Stimulated activated naive CD8-positive, alpha-beta T cell treated with anti-CD3 and anti-CD28 coated beads, Interleukin-15, Interleukin-2, amounts not matched to agents 100 ng/mL and 50 ng/mL, for 24 hours (primary cell): ENCODE data around the gene GPR55.

Experiments used
- H3K27ac Mint-ChIP-seq: one replicate; pipeline ENCODE4 v1.8.0; 2021; ENCODE audit warnings: mild to moderate bottlenecking, mixed read lengths
- H3K27me3 Mint-ChIP-seq: one replicate; pipeline ENCODE4 v1.8.0; 2021; ENCODE audit warnings: mixed read lengths
- H3K36me3 Mint-ChIP-seq: one replicate; pipeline ENCODE4 v1.8.0; 2021; ENCODE audit warnings: low read depth, mixed read lengths
- H3K4me1 Mint-ChIP-seq: one replicate; pipeline ENCODE4 v1.8.0; 2021; ENCODE audit warnings: low read depth, mixed read lengths
- H3K4me3 Mint-ChIP-seq: one replicate; pipeline ENCODE4 v1.8.0; 2021; ENCODE audit warnings: mild to moderate bottlenecking, mixed read lengths
- H3K9me3 Mint-ChIP-seq: one replicate; pipeline ENCODE4 v1.8.0; 2021; ENCODE audit warnings: mixed read lengths

The GPR55 gene

DNA sequence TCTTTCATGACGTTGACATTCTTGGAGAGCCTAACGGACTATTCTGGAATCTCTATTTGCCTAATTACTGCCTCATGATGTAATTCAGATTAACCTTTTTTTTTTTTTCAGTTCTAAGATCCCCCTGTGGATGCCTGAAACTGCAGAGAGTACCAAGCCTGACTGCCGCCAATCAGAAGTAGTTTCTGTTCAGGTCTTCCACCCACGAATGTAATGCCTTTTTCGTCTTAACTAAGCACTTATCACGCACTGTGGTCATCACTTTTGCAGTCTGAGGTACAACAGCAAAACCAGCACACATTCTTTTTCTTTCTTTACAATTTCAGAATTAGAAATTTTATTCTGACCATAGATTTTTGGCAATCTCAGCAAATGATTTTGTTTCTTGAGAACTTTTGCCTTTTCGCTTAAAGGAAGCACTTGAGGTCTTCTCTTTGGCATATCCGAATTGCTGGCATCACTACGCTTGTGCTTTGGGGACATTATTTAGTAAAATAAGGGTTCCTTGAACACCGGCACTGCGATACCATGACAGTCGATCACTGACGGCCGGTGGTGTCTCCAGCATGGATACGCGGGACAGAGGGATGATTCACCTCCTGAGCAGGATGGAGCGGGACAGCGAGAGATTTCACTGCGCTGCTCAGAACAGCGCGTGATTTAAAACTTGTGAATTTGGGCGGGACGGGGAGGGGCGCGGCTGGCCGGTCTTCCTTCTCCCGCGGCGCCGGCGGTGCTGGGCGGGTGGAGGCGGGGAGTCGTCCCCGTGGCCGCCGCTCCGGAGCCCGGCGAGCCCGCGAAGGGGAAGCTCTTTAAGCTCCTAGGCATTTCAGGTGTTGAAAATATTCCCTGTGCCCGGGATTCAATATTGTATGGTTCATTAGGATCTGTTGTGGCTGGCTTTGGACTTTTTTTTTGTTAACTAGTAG, 32.0 kb upstream of the GPR55 start:
- Mint-ChIP-seq H3K4me3 (peak overlapping the region; percentile 84), H3K36me3 (no peaks in the 10 kb centered on the region), H3K27me3 (peaks cover 49% of the 10 kb centered on the region), H3K9me3 (no peaks in the 10 kb centered on the region), H3K4me1 (peaks cover 58% of the 10 kb centered on the region), H3K27ac (peak overlapping the region; percentile 91)

DNA sequence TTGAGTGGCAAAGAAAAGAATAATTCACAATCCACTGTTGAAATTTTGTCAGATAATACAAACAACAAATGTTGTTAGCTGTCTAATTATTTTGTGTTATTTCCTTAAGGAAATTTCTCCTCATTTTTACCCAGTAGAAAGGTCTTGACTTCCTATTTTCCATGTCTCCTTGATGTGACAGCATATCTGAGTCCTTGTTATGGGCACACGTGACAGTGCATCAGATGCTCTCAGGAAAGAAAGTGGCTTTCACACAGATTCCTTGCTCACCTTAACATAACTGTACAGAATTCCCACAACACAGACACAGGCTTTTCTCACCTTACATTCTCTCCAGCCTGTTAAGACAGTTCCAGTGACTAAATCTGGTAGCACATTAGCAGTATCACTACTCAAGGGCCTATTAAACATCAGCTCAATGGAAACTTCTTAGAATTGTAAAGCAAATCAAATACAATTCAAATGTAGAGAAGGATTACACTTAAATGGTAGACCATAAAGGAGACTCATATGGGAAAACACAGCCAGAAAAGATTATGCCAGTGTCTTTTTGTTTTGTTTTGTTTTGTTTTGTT, 30.2 kb upstream of the GPR55 start:
- Mint-ChIP-seq H3K27ac (no peak overlapping the region), H3K36me3 (no peaks in the 10 kb centered on the region), H3K4me3 (no peak overlapping the region), H3K27me3 (peaks cover 32% of the 10 kb centered on the region), H3K4me1 (peaks cover 69% of the 10 kb centered on the region), H3K9me3 (no peaks in the 10 kb centered on the region)

DNA sequence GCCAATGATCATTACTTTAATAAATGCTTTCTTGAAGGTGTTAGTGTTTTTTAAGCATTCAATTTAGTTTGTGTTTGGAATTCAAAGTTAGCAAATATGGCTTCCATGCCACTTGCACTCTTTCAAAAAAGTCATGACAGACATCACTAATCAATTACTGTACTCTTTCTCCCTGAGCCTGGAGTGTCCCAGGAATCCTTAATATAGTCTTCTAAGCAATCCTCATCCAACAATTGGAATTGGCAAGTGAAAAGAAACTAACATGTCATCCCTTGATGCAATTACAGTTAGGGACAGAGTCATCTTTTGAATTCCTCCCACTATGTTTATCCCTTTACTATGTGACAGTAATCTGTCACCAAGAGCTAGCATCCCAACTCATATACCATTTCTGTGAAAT, 29.7 kb upstream of the GPR55 start:
- Mint-ChIP-seq H3K4me1 (peaks cover 74% of the 10 kb centered on the region), H3K27me3 (peaks cover 29% of the 10 kb centered on the region), H3K27ac (no peak overlapping the region), H3K9me3 (no peaks in the 10 kb centered on the region), H3K36me3 (no peaks in the 10 kb centered on the region), H3K4me3 (no peak overlapping the region)

DNA sequence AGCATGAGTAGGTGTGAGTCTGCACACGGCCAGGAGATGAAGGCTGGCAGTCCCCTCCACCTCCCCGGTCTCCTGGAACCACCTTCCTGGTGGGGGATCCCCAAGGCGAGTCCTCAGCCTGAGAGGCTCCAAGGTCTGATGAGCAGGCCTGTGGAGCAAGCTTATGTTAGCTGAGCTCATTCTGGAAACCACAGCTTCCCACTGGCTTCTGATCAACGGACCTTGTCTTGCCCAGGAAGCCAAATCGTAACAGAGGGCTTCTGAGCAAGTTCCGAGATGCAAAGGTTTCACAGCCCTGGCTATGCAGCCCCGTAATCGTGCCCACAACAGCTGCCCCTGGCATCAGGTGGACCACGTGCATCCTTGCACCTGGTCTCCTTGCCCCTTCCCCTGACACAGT, 28.8 kb upstream of the GPR55 start:
- no peaks in the 10 kb centered on the region for H3K36me3 Mint-ChIP-seq
- no peaks in the 10 kb centered on the region for H3K9me3 Mint-ChIP-seq
- no peak overlapping the region for H3K27ac Mint-ChIP-seq
- H3K4me1 Mint-ChIP-seq, result peaks cover 76% of the 10 kb centered on the region
- peaks cover 22% of the 10 kb centered on the region for H3K27me3 Mint-ChIP-seq
- no peak overlapping the region for H3K4me3 Mint-ChIP-seq

DNA sequence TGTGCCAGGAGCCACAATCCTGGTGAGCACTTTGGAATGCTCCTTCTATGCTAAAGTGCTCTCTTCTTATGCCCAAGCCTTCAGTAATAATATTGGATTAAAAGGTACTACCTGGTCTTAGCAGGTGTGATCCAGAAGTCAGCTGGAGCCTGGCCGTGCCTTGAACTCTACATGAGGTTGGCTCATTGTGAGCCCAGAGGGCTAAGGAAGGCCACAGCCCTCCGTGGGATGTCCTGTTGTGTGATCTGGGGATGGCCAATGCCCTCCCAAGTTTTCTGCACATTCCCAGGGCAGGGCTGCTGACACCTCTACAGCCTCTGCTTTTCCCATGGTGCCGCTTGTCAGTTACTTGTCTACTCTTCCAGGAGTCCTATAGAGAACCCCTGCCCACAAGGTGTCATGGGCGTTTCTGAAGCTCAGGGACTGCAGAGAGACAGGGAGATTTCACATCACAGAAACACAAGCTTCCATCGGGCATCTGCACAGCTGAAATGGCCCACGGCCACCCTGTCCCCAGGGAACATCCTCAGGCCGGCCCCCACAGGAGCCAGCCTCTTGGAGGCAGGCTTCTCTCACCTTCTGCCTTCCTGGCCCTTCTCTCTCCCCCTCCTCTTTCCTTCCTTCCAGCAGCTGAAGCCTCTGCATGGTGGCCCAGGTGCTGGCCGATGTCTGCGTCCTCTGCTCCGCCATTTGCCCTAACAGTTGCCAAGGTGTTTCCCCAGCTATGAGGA, 27.3 kb upstream of the GPR55 start:
- no peaks in the 10 kb centered on the region for H3K9me3 Mint-ChIP-seq
- peaks cover 10% of the 10 kb centered on the region for H3K27me3 Mint-ChIP-seq
- H3K36me3 Mint-ChIP-seq, result no peaks in the 10 kb centered on the region
- peaks cover 69% of the 10 kb centered on the region for H3K4me1 Mint-ChIP-seq
- H3K27ac Mint-ChIP-seq, result no peak overlapping the region
- H3K4me3 Mint-ChIP-seq, result no peak overlapping the region

DNA sequence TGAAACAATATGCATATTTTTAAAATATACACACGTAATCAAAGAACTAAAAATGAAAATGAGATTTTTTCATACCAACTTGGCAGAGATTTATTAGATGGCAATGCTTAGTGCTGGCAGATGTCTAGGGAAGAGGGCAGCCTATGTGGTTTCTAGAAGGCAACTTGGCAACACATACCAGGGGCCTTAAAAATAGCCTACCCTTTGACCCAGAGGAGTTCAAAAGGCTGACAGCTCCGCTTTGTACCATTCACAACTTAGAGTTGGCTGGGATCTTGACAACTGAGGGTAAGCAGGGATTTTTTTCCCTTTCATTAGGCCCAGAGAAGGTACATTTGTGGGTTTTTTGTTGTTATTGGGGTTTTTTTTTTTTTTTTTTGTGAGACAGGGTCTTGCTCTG, 26.4 kb upstream of the GPR55 start:
- Mint-ChIP-seq H3K27me3 (peaks cover 7% of the 10 kb centered on the region), H3K27ac (no peak overlapping the region), H3K4me3 (no peak overlapping the region), H3K9me3 (no peaks in the 10 kb centered on the region), H3K4me1 (peaks cover 66% of the 10 kb centered on the region), H3K36me3 (no peaks in the 10 kb centered on the region)

DNA sequence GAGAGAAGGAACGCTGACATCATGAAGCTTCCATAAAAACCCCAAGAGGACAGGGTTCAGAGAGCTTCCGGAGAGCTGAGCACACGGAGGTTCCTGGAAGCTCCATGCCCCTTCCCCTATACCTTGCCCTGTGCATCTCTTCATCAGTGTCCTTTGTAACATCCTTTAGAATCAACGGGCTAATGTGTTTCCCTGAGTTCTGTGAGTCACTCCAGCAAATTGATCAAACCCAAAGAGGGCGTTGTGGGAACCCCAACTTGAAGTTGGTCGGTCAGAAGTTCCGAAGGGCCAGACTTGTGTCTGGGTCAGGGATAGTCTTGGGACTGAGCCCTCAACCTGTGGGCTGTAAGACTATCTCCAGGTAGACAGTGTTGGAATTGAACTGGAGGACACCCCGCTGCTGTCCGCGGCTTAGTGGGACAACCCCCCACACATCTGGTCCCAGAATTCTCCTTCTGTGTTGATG, 25.9 kb upstream of the GPR55 start:
- Mint-ChIP-seq H3K27me3 (peaks cover 7% of the 10 kb centered on the region), H3K9me3 (no peaks in the 10 kb centered on the region), H3K4me3 (no peak overlapping the region), H3K4me1 (peaks cover 70% of the 10 kb centered on the region), H3K27ac (peak overlapping the region; percentile 4), H3K36me3 (no peaks in the 10 kb centered on the region)

DNA sequence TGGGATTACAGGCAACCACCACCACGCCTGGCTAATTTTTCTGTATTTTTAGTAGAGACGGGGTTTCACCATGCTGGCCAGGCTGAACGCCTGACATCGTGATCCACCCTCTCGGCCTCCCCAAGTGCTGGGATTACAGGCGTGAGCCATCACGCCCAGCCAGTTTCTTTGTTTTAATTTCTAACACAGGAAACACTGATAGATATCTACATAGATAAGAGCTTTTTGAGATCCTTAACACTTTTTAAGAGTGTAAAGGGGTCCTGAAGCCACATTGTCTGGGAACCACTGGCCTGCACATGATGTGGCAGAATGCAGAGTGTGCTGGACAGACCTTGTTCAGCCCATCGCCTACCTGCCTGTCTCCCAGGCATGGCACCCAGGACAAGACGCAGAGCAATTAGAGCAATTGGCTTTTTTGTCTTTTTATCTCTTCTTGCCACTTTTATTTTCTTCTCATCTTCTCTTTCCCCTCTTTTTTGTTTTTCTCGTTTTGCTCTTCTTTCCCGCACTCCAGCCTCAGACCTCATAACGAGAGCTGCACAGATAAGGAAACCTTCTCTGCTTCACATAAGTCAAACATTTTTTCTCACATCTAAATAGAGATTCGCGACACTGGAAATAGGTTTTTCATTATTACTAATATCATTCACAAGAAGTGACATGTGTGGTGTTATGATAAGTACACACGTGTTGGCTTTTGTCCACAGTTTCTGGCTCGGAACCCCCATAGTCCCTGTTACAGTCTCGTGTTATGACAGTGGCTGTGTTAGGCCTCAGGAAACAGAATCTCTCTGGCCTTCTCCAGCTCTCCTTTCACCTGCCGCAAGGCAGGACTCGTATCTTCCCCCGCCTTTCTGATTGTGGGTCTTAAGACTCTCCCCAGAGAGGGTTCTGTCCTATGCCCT, 25.2 kb upstream of the GPR55 start:
- H3K27ac Mint-ChIP-seq, result peak overlapping the region; percentile 33
- peaks cover 6% of the 10 kb centered on the region for H3K27me3 Mint-ChIP-seq
- no peaks in the 10 kb centered on the region for H3K36me3 Mint-ChIP-seq
- no peaks in the 10 kb centered on the region for H3K9me3 Mint-ChIP-seq
- H3K4me3 Mint-ChIP-seq, result no peak overlapping the region
- peaks cover 67% of the 10 kb centered on the region for H3K4me1 Mint-ChIP-seq

DNA sequence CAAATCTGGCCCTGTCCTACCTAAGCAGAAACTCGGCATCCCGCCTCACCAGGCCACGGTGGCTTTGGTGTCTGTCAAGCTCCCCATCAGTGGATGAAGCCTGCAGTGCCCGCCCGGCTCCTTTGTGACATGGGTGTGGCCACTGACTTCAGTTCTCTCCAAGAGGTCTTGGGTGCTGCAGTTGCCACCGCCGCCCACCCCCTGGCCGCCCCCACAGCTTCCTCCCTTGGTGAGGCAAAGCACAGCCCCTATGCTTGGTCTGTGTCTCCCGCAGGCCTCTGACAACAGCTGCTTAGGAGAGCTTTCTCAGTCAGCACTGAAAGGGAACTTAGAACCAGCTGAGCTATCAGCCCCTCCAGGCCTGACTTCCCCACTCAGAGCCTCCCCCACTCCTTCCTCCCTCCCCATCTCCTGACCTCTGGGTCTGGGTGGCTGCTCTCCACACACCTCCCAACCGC, 22.9 kb upstream of the GPR55 start:
- H3K4me1 Mint-ChIP-seq, result peaks cover 67% of the 10 kb centered on the region
- H3K4me3 Mint-ChIP-seq, result no peak overlapping the region
- H3K27ac Mint-ChIP-seq, result no peak overlapping the region
- H3K36me3 Mint-ChIP-seq, result no peaks in the 10 kb centered on the region
- H3K9me3 Mint-ChIP-seq, result no peaks in the 10 kb centered on the region
- H3K27me3 Mint-ChIP-seq, result peaks cover 3% of the 10 kb centered on the region

DNA sequence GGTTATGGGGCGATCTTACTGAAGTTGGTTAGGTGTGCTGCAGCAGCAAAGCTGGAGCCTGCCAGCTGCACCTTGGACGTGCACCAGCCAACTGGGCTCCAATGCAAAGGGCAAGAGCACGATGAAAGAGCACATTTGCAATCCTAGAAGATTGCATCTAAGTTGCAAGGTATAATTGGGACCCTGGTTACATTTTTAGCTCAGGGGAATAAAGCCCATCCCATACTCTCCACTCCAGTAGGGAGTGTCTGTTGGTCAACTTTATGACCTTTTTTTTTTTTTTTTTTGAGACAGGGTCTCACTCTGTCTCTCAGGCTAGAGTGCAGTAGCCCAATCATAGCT, 22.2 kb upstream of the GPR55 start:
- H3K9me3 Mint-ChIP-seq, result no peaks in the 10 kb centered on the region
- H3K4me3 Mint-ChIP-seq, result no peak overlapping the region
- H3K27ac Mint-ChIP-seq, result no peak overlapping the region

DNA sequence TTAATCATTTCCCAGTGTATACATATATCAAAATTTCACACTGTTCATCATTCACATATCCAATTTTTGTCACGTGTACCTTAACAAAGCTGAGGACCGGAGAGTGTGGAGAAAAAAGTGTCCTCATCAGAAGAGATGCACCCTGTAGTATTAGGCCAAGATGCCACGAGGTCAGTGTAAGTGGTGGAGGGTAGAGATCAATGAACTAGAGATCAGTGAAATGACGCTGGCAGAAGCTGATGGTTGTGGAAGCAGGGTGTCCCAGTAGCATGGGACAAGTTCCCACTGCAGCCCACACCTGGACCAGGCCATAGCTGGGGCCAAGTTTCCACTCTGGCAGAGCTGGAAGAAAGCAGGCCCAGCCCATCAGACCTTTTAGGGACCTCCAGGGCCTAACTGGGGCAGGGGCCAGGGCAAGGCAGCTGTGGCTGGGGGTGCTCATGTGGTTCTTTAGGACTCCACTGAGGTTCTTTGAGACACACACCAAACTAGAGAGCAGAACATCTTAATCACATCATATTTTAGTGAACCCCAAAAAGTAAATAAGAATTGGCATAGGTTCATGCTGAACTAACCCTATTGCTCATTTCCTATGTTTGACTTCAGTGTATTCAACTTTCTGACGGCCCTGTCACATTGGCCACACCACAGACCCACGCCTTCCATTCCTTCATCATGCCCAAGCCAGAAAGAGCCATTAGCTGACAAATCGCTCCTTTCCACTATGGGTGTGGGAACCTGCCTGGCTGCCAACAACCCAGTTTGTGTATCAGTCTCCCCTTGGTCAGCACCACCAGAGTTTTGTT, 21.6 kb upstream of the GPR55 start:
- peak overlapping the region; percentile 21 for H3K4me3 Mint-ChIP-seq
- H3K36me3 Mint-ChIP-seq, result no peaks in the 10 kb centered on the region
- no peaks in the 10 kb centered on the region for H3K9me3 Mint-ChIP-seq
- H3K27me3 Mint-ChIP-seq, result peaks cover 10% of the 10 kb centered on the region
- peaks cover 69% of the 10 kb centered on the region for H3K4me1 Mint-ChIP-seq
- no peak overlapping the region for H3K27ac Mint-ChIP-seq

More for the DNA sequence above, 22.2 kb upstream of the GPR55 start:
- Mint-ChIP-seq H3K36me3 (no peaks in the 10 kb centered on the region), H3K27me3 (peaks cover 6% of the 10 kb centered on the region), H3K4me1 (peaks cover 69% of the 10 kb centered on the region)

DNA sequence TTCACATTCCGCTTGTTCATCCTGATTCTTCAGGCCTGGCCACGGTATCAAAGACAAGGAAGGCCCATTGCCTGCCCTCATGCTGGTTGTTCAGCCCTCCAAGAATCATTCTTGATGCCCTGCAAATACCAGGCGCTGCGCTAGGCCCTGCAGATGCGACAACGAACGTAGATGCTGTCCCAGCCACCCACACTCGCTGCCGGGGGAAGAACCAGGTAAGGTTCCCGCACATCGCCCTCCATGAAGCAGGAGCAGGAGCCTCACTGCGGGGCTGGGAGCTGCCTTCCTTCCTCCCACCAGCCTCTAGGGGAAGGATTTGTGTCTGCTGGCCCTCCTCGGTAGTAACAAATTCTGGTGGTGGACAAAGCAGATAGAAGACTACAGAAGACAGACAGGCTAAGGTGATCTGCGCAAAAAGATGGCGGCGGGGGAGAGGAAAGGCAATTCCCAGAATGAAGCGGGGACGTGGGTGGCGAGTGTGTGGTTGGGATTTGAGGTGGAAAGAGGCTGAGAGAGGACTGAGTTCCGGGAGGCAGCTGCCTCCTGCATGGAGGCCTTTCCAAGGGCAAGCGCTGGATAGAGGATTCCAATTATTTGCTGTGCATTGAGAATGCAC, 19.8 kb upstream of the GPR55 start:
- peak overlapping the region; percentile 67 for H3K27ac Mint-ChIP-seq
- peaks cover 10% of the 10 kb centered on the region for H3K27me3 Mint-ChIP-seq
- no peaks in the 10 kb centered on the region for H3K36me3 Mint-ChIP-seq
- H3K9me3 Mint-ChIP-seq, result no peaks in the 10 kb centered on the region
- peak overlapping the region; percentile 74 for H3K4me3 Mint-ChIP-seq
- peaks cover 54% of the 10 kb centered on the region for H3K4me1 Mint-ChIP-seq

DNA sequence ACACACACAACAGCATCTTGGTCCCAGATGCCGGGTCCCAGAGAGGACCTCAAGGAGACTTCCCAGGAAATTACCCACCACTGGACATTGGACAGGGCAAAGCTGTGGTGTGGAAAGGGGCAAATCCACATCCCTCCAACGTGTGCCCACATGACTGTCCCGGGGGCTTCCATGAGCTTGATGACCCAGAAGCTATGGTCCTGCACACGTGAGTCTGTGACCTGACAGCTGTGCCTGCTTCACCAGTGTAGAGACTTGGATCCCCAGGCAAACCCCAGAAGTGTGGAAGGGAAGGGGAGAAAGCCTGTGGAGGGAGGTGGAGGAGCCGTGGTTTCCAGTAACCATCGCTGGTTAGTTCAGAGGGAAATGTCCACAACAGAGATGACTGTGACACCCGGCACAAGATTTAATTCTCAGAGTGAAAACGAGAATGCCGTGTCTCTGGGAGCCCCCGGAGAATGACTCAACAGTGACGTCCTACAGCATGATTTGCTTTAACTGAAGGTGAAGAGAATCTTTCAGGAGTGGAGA, 19.1 kb upstream of the GPR55 start:
- Mint-ChIP-seq H3K9me3 (no peaks in the 10 kb centered on the region), H3K36me3 (no peaks in the 10 kb centered on the region), H3K4me1 (peaks cover 49% of the 10 kb centered on the region), H3K27me3 (peaks cover 10% of the 10 kb centered on the region), H3K4me3 (peak overlapping the region; percentile 74), H3K27ac (peak overlapping the region; percentile 67)
